Measurements from ENCODE around the gene SNX25.

Gene SNX25

DNA sequence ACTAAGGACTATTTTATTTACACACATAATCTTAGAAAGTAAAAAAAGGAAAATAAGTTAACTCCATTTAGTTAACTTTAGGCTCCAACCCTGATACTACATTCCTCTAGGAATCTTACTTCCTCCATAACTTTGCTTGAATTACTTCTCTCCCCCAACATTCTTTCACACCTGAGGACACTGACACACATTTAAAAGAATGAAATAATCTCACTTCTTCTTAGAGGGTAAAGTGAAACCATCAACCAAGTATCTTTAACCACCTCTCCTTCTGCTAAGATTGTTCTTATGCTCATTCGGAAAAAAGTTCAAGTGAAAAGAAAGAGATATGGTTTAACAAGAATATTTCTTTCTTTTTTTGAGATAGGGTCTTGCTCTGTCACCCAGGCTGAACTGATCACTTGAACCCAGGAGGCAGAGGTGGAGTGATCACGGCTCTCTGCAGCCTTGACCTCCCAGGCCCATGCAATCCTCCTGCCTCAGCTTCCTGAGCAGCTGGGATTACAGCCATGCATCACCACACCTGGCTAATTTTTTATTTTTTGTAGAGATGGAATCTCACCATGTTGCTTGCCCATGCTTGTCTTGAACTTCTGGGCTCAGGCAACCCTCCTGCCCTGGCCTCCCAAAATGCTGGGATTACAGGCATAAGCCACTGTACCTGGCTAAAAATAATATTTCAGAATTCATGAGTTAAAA, 37.9 kb upstream of the SNX25 start:
- Histone ChIP-seq H3K4me1 (ENCODE audit: insufficient read depth, low read length, severe bottlenecking) (no peaks in the 10 kb centered on the region), H3K79me2 (ENCODE audit: insufficient read depth, low read length) (no peaks in the 10 kb centered on the region), H3K9me3 (ENCODE audit: low read length) (no peaks in the 10 kb centered on the region), H3K27me3 (ENCODE audit: insufficient read depth, low read length) (no peaks in the 10 kb centered on the region), H2AFZ (ENCODE audit: low read length) (no peak overlapping the region), H3K9me2 (ENCODE audit: low read depth, low read length) (no peaks in the 10 kb centered on the region), H3K27ac (ENCODE audit: low read depth, low read length, poor library complexity, severe bottlenecking) (no peak overlapping the region), H3K36me3 (ENCODE audit: insufficient read depth, low read length) (peaks cover 74% of the 10 kb centered on the region), H4K20me1 (ENCODE audit: insufficient read depth, low read length) (no peaks in the 10 kb centered on the region), H3K9ac (ENCODE audit: low read length) (no peak overlapping the region), H3F3A (ENCODE audit: insufficient read depth, low read length) (no peaks in the 10 kb centered on the region), H3K4me2 (ENCODE audit: low read length) (no peak overlapping the region), H3K4me3 (ENCODE audit: low read depth, low read length, poor library complexity, severe bottlenecking) (no peak overlapping the region)
- TF ChIP-seq, protein P1, sequence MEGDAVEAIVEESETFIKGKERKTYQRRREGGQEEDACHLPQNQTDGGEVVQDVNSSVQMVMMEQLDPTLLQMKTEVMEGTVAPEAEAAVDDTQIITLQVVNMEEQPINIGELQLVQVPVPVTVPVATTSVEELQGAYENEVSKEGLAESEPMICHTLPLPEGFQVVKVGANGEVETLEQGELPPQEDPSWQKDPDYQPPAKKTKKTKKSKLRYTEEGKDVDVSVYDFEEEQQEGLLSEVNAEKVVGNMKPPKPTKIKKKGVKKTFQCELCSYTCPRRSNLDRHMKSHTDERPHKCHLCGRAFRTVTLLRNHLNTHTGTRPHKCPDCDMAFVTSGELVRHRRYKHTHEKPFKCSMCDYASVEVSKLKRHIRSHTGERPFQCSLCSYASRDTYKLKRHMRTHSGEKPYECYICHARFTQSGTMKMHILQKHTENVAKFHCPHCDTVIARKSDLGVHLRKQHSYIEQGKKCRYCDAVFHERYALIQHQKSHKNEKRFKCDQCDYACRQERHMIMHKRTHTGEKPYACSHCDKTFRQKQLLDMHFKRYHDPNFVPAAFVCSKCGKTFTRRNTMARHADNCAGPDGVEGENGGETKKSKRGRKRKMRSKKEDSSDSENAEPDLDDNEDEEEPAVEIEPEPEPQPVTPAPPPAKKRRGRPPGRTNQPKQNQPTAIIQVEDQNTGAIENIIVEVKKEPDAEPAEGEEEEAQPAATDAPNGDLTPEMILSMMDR (IDR thresholded peaks at IDR 0.05; ENCODE audit: low read length) = no peak
- no peak for TF ChIP-seq EZH2 (IDR thresholded peaks at IDR 0.05; ENCODE audit: borderline replicate concordance, low read length)

DNA sequence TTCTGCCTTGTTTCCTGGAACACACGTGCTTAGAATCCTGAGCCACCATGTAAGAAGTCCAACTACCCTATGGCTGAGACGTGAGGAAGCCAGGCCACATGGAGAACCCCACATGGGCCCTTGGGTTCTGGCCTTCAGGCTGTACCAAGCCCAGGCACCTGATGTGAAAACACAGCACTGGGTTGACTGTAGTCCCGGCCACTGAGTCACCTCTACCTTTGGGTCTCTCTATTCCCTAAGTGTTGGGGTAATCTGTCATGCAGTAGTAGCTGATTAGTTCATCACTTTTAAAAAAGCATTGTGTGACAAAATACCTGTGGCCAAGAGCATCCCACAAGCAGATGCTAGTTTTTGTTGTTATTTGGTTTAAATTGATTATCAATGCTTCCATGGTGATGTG, 29.9 kb upstream of the SNX25 start:
- Histone ChIP-seq H4K20me1 (ENCODE audit: insufficient read depth, low read length) (no peaks in the 10 kb centered on the region), H3K4me2 (ENCODE audit: low read length) (no peak overlapping the region), H2AFZ (ENCODE audit: low read length) (no peak overlapping the region), H3K9me3 (ENCODE audit: low read length) (no peaks in the 10 kb centered on the region), H3K4me3 (ENCODE audit: low read depth, low read length, poor library complexity, severe bottlenecking) (no peak overlapping the region), H3K9ac (ENCODE audit: low read length) (no peak overlapping the region), H3F3A (ENCODE audit: insufficient read depth, low read length) (peaks cover 5% of the 10 kb centered on the region; the same call in 1 of the 2 replicates), H3K27ac (ENCODE audit: low read depth, low read length, poor library complexity, severe bottlenecking) (no peak overlapping the region), H3K36me3 (ENCODE audit: insufficient read depth, low read length) (peaks cover 33% of the 10 kb centered on the region), H3K4me1 (ENCODE audit: insufficient read depth, low read length, severe bottlenecking) (peaks cover 7% of the 10 kb centered on the region), H3K9me2 (ENCODE audit: low read depth, low read length) (no peaks in the 10 kb centered on the region), H3K79me2 (ENCODE audit: insufficient read depth, low read length) (peaks cover 32% of the 10 kb centered on the region), H3K27me3 (ENCODE audit: insufficient read depth, low read length) (no peaks in the 10 kb centered on the region)
- TF ChIP-seq, protein P1 (IDR thresholded peaks at IDR 0.05; ENCODE audit: low read length) = no peak
- TF ChIP-seq EZH2 (IDR thresholded peaks at IDR 0.05; ENCODE audit: borderline replicate concordance, low read length) = no peak

DNA sequence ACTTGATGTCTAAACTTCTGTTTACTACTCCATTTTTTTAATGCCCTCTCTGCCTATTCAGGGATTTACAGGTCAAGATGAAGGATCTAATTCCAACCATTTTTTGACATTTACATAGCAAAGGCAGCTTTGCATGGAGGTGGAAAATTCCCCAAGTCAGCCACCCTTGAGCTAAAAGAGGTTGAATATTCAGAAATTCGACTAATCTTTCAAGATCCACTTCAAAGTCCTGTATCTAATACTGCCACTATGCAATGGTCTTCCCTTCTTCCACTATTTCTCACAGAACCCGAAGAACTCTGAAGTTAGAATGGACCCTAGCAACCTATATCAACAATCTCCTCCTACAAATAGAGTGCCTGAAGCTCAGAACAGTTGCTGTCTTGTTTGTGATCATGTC, 27.2 kb upstream of the SNX25 start:
- peaks cover 5% of the 10 kb centered on the region; the same call in 1 of the 2 replicates for H3F3A ChIP-seq (ENCODE audit: insufficient read depth, low read length)
- TF ChIP-seq, protein P1 (IDR thresholded peaks at IDR 0.05; ENCODE audit: low read length) = no peak
- TF ChIP-seq EZH2 (IDR thresholded peaks at IDR 0.05; ENCODE audit: borderline replicate concordance, low read length) = no peak
- no peaks in the 10 kb centered on the region for H3K27me3 ChIP-seq (ENCODE audit: insufficient read depth, low read length)
- no peak overlapping the region for H3K9ac ChIP-seq (ENCODE audit: low read length)
- no peaks in the 10 kb centered on the region for H4K20me1 ChIP-seq (ENCODE audit: insufficient read depth, low read length)
- H3K79me2 ChIP-seq (ENCODE audit: insufficient read depth, low read length) = peaks cover 57% of the 10 kb centered on the region
- H3K27ac ChIP-seq (ENCODE audit: low read depth, low read length, poor library complexity, severe bottlenecking) = no peak overlapping the region
- no peaks in the 10 kb centered on the region for H3K9me3 ChIP-seq (ENCODE audit: low read length)
- no peak overlapping the region for H2AFZ ChIP-seq (ENCODE audit: low read length)
- H3K4me3 ChIP-seq (ENCODE audit: low read depth, low read length, poor library complexity, severe bottlenecking) = no peak overlapping the region
- peaks cover 24% of the 10 kb centered on the region; the same call in 1 of the 2 replicates for H3K36me3 ChIP-seq (ENCODE audit: insufficient read depth, low read length)
- peaks cover 21% of the 10 kb centered on the region for H3K4me1 ChIP-seq (ENCODE audit: insufficient read depth, low read length, severe bottlenecking)
- H3K4me2 ChIP-seq (ENCODE audit: low read length) = no peak overlapping the region
- no peaks in the 10 kb centered on the region for H3K9me2 ChIP-seq (ENCODE audit: low read depth, low read length)
